OCI-LY7 (cell line): Measurements from ENCODE around the gene CUBN.

Source experiments
- EZH2phosphoT487 ChIP-seq: fragments of 200-600 bp; sonication (generic); IDR thresholded peaks from 2 replicates; pipeline ENCODE4 v1.6.1; 2018; ENCODE audit warnings: low read depth, borderline replicate concordance, mild to moderate bottlenecking, mixed run types, antibody characterized with exemption, low read length, moderate library complexity, mixed read lengths
- TF ChIP-seq, protein P1 (sequence below): fragments of 200-600 bp; sonication (generic); conservative IDR thresholded peaks from 2 replicates; pipeline ENCODE4 v1.5.1; 2014; ENCODE audit warnings: mild to moderate bottlenecking, antibody characterized with exemption, low read length, moderate library complexity, mixed read lengths

DNA sequence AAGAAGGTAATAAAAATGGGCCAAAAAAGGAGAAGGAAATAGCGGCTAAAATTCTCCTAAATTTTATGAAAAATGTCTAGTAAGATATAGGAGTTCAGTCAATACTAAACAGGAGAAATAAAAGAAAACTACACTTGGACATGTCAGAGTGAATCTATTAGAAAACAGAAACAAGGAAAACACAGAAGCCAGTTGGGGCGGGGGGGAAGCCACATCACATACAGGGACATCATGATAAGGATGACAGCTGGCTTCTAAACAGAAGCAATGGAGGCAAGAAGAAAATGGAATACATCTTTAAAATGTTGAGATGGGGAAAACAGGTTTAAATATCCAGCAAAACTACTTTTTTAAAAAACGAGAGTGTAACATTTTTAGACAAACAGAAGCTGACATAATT lies 77.8 kb downstream of the CUBN start:
- TF ChIP-seq, protein P1, sequence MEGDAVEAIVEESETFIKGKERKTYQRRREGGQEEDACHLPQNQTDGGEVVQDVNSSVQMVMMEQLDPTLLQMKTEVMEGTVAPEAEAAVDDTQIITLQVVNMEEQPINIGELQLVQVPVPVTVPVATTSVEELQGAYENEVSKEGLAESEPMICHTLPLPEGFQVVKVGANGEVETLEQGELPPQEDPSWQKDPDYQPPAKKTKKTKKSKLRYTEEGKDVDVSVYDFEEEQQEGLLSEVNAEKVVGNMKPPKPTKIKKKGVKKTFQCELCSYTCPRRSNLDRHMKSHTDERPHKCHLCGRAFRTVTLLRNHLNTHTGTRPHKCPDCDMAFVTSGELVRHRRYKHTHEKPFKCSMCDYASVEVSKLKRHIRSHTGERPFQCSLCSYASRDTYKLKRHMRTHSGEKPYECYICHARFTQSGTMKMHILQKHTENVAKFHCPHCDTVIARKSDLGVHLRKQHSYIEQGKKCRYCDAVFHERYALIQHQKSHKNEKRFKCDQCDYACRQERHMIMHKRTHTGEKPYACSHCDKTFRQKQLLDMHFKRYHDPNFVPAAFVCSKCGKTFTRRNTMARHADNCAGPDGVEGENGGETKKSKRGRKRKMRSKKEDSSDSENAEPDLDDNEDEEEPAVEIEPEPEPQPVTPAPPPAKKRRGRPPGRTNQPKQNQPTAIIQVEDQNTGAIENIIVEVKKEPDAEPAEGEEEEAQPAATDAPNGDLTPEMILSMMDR = no peak
- no peak for TF ChIP-seq EZH2phosphoT487
